Skin epidermis (tissue), 12 donors: ENCODE data around the gene ADGRA3.

ENCODE experiments used
- H3K27ac ChIP-seq, 21 experiments: fragments of 200-600 bp; sonication (generic) in 11 of 21; one replicate each; pipeline ENCODE4 v1.5.0; 2020; ENCODE audit warnings: mild to moderate bottlenecking in 3 of 21, inconsistent platforms in 2 of 21, moderate library complexity in 2 of 21
- H3K4me3 ChIP-seq, 7 experiments: fragments of 200-600 bp; sonication (generic) in 2 of 7; one replicate each; pipeline ENCODE4 v1.5.0; 2020; ENCODE audit warnings: inconsistent platforms in 2 of 7, mild to moderate bottlenecking in 2 of 7, moderate library complexity in 1 of 7

ADGRA3 gene

DNA sequence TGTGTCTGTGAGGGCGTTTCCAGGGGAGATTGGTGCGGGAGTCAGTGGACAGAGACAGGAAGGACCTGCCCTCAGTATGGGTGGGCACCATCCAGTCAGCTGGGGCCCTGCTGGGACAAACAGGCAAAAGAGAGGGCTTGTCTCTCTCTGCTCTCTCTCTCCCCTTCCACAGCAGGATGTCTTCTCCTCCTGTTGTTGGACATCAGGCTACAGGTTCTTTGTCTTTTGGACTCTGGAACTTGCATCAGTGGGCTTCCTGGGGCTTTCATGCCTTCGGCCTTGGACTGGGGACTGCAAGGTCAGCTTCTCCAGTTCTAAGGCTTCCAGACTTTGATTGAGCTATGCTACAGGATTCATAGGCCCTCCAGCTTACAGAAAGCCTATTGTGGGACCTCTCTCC is 59.6 kb downstream of the ADGRA3 start:
- Histone ChIP-seq H3K27ac (no peak overlapping the region), H3K4me3 (no peak overlapping the region)

DNA sequence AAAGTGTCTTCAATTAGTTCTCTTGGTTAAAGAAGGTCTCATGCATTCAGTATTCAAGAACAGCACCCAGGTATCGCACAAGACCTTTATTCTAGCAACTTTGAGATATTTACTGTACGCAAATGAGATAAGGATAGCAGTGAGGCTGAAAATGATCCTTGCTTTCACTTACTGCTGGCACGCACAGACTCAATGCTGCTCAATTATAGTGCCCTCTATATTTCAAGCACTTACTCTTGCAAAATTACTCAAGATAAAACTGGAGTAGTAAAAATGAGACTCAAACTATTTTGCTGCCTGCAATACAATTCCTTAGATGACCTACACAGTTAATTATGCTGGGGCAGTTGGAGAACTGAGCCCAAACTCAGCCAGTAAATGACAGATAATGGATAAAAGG is 60.9 kb downstream of the ADGRA3 start:
- H3K4me3 ChIP-seq = no peak overlapping the region
- no peak overlapping the region for H3K27ac ChIP-seq

DNA sequence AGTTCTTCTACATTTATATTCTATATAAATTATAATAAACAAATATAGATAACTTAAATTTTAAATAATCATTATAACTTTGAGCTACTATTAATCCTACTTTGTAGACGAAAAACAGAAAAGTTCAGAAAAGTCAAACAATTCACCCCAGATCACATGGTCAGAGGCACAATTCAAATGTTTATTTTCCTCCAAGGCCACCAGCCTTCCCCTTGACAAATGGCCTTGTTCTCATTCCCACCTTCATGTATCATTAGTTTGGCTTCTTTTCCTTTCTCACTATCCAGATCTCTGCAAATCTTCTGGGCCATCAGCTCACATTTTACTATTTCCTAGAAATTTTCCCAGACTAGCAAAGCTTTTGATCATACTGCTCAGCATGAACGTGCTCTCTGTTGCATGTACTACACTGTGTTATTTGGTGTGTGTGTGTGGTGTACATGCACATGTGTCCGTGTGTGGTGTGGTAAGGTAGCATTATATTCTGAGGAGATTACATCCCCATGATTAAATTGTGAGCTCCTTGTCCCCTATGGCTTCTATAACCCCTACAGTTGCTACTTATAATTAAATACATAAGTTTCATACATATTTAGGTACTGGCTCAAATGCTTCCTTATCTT is 61.5 kb downstream of the ADGRA3 start:
- H3K27ac ChIP-seq = no peak overlapping the region

DNA sequence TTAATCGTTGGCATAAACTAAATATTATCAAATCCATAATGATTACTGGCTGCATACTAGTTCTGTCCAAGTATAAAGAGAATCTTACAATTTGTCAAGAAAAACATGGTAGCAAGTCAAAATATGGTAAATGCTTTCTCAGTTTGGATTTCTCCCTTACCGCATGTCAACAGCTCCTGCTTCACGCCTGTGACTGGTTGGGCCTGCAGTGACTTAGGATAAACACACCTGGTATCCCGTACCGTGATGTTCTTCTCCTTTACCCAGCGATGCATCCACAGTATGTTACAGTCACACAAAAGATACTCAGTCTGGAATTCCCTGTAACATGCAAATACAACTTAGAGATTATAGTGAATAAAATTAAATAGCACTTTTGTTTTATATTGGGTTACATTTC is 71.1 kb downstream of the ADGRA3 start:
- no peak overlapping the region for H3K27ac ChIP-seq
- no peak overlapping the region for H3K4me3 ChIP-seq

More for the DNA sequence above, 61.5 kb downstream of the ADGRA3 start:
- H3K4me3 ChIP-seq = no peak overlapping the region

DNA sequence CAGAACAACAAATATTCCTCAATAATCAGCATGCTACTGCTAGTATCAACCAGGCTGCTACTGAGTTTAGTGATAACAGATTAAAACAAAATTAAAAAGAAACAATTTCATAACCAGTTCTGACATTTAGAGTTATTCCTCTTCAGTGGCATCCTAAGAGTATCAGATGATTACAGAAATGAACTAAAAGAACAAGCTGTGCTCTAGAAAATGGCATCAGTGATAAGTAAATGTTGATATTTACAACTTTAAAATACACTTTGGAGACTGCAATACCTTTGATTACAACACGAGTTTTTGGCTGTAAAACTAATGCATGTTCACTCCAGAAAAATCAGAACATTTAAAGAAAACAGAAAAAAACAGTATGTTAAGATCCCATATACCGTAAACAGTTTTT is 72.9 kb downstream of the ADGRA3 start:
- no peak overlapping the region for H3K27ac ChIP-seq
- no peak overlapping the region for H3K4me3 ChIP-seq

DNA sequence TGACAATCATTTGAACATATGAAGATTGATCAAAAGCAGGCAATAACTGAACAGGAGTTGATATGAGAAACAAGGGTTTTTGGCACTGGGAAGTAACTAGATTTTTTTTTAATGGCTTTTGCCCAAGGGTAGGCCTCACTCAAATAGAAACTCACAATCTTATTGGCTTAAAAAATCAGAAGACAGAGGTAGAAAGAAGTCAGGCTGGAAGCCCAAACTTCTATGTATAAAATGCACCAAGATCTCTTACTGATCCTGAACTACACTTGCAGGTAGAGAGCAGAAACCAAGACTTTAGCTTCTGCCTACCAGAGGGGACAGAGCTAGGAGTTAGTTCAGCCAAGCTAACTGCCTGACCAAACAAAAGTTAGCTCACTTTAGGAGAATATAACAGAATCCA is 74.9 kb downstream of the ADGRA3 start:
- H3K4me3 ChIP-seq = no peak overlapping the region

DNA sequence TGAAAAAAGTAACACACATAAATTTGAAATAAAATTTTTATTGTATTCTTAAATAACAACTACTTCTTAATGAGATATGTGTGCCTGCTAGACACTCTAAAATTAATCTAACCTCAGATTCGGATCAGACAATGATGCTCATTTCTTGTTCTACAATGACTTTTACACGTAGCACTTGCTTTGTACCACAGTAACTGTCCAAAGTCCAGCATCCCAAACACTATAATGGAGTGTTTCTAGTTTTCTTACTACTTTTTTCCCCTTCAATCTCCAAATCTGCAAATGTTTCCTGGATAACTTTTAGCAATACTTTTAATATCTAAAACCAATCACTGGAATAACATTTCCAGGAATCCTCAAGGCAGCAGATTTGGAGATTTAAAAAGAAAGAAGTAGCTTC is 75.9 kb downstream of the ADGRA3 start:
- H3K27ac ChIP-seq = no peak overlapping the region
- no peak overlapping the region for H3K4me3 ChIP-seq

More for the DNA sequence above, 74.9 kb downstream of the ADGRA3 start:
- H3K27ac ChIP-seq = no peak overlapping the region

DNA sequence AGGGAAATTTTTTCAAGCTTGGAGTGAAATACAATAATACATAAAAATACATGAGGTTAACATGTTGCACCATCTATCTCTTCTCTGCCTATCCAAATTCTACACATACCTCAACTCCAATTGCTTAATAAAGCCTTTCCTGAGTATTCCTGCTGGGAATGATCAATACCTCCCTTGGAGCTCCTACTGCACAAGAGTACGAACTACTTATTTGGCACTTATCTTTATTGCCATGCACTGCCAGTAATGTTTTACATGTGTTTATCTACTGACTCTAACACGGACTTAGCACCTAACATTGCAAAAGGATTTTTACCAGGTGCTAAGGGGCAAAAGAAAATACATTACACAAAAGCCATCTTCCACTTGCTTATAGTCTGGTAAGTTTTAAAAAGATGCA is 80.2 kb downstream of the ADGRA3 start:
- Histone ChIP-seq H3K27ac (no peak overlapping the region), H3K4me3 (no peak overlapping the region)

DNA sequence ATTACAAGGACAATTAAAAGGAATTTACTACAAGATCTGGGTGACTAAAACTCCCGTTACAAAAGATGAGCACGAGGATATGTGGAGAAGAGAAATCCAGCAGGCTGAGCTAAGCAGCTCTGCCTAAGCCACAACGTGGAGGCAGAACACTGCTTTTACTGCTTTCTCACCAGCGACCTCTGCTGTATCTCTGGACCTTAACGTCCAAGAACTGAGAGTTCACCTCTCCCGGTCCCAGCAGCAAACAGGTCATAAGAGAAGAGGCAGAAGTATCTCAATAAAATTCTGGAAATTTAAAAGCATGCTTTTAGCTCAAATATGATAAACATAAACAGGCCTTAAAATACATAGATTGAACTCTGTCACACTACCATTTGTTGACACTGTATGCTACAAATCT is 81.0 kb downstream of the ADGRA3 start:
- Histone ChIP-seq H3K27ac (no peak overlapping the region), H3K4me3 (no peak overlapping the region)

DNA sequence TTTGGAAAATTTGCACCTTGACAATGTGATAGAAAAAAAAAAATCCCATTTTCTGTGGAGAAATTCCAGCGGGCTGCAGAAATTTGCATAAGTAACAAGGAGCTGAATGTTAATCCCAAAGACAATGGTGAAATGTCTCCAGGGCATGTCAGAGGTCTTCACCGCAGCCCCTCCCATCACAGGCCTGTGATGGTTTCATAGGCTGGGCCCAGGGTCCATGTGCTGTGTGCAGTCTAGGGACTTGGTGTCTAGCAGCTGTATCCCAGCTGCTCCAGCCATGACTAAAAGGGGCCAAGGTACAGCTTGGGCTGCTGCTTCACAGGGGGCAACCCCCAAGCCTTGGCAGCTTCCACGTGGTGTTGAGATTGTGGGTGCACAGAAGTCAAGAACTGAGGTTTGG is 85.2 kb downstream of the ADGRA3 start:
- H3K27ac ChIP-seq = no peak overlapping the region

DNA sequence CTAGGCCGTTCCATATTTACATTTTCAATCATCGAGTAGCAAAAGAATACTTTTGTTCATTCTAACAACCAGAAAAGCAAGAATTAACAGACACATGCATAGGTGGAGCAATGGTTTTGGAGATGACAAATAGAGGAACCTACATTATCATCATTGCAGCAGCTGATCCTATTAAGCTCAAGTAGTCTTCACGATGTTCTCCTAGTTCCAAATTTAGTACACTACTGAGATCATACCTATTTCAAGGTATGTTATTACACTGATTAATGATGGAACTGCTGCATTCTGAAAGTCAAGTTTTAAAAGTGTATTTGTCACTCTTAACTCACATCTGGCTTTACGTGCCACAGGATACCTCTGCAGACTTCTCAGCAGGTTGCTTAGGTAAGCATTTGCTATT is 87.4 kb downstream of the ADGRA3 start:
- H3K4me3 ChIP-seq = no peak overlapping the region
- no peak overlapping the region for H3K27ac ChIP-seq

More for the DNA sequence above, 85.2 kb downstream of the ADGRA3 start:
- H3K4me3 ChIP-seq = no peak overlapping the region

DNA sequence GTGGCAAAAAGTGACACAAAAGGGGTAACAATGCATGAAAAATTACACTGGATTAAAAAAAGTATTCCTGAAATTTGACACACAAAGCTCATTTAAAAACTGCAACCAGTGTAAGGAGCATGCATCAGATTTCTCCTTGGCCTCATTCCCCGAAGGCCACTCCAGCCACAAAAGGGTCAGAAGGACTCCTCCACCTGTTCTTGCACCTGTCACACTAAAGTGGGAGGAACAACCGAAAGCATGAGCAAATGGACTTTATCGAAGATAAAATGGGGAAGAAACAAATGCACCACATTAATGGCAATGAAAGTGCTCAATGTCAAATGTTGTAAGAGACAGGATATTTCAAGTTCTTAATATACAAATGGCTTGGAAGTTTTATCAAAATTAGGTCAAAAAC is 88.2 kb downstream of the ADGRA3 start:
- Histone ChIP-seq H3K4me3 (no peak overlapping the region), H3K27ac (no peak overlapping the region)

DNA sequence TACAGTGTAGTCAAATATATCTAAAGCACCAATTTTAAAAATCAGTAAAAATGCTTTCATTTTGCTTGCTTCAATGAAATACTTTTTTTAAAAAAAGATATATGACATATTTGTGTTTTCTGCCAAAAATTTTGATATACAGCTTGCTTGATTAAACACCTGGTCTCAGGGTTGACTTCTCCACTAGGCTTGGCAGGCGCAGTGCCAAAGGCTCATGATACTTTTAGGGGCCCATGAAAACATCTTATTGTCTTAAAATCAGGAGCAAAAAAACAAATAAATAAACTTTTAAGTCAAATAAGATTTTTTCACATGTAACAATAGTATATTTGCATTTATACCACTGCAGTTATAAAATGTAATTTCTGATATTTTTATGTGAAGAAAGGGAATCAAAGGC is 95.6 kb downstream of the ADGRA3 start:
- no peak overlapping the region for H3K27ac ChIP-seq
- H3K4me3 ChIP-seq = no peak overlapping the region

DNA sequence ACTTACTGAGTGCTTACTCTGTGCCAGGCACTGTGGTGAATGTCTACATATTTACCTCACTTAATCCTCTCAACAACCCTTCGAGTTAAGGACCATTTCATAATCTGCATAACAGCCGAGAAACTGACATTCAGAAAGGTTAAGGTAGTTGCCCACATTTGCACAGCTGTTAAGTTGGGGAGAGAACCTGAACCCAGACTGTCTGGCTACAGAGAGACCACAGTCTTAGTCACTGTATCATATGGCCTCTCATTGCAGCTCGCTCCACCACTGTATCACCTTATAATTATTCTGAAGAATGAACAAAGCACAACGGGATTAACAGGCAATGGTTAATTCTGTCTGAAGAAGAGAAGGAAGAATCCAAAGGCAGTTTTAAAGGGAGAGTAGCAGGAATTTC is 98.5 kb downstream of the ADGRA3 start:
- H3K27ac ChIP-seq = no peak overlapping the region
- H3K4me3 ChIP-seq = no peak overlapping the region

DNA sequence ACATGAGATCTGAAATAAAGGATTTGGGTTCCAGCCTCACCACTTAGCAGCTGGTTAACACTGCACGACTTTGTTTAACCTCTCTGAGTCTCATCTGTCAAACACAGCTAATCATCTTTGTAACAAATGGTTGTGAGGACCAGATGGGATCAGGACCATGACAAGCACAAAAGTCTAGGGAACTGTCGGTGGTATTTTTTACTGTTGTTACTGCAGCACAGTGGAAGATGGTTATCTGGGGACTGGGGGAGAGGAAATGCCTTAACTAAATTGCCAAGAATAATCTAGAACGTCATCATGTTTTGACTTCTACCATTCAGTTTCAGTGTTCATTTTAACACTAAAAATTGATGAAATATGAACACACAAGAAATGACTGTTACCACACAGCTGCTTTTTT is 99.5 kb downstream of the ADGRA3 start:
- Histone ChIP-seq H3K27ac (no peak overlapping the region), H3K4me3 (no peak overlapping the region)

DNA sequence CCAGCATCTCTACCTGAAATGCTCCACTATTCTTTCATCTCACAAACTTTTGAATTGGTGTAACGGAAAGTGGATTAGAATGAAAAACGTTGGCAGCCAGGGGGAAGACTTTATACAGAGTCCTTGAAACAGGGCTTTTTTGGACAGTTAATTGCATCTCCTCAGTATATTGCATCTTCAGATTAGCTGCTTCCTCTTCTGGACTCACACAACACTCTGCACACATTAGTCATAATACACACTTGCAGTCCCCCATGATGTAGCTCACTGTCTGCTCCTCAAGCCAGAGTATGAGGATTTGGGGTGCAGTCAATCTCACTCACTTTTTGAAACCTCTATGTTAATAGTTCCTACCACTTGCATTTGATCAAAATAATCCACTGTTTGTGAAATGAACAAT is 101.0 kb downstream of the ADGRA3 start:
- H3K27ac ChIP-seq = no peak overlapping the region
- no peak overlapping the region for H3K4me3 ChIP-seq

DNA sequence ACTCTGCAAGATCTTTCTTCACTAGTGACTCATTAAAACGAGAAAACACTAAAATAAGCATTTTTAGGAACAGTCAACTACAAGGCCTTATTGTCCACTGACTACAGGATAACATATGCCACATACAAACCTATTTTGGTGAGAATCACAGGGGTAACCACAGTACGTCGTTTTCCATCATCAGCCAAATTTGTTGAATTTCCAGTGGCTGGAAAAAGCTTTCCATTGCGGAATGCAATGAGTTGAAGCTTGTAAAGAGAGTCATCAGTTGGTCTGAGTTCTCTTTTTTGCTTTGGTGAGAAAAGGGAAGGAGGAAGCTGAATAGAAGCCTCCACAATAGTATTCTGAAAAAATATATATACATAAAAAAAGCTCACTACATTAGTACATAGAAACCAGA is 102.4 kb downstream of the ADGRA3 start:
- H3K4me3 ChIP-seq = no peak overlapping the region
- H3K27ac ChIP-seq = no peak overlapping the region

DNA sequence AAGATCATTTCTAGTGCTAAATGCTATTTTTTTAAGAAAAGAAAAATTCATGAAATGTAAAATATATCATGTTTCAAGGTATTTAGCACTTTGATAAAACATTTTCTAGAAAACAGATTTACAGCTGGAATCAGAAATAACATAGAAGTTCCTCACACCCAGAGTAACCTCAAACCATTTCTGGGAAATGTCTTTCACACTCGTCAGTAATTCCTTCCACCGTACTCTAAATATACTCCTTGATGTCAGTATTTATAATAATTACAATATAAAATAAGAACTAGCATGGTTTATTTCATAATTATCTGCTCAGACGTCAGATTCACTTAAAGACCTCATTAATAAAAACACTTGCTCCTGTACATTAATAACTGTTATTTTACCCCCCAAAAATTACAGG is 103.9 kb downstream of the ADGRA3 start:
- no peak overlapping the region for H3K27ac ChIP-seq
- no peak overlapping the region for H3K4me3 ChIP-seq

DNA sequence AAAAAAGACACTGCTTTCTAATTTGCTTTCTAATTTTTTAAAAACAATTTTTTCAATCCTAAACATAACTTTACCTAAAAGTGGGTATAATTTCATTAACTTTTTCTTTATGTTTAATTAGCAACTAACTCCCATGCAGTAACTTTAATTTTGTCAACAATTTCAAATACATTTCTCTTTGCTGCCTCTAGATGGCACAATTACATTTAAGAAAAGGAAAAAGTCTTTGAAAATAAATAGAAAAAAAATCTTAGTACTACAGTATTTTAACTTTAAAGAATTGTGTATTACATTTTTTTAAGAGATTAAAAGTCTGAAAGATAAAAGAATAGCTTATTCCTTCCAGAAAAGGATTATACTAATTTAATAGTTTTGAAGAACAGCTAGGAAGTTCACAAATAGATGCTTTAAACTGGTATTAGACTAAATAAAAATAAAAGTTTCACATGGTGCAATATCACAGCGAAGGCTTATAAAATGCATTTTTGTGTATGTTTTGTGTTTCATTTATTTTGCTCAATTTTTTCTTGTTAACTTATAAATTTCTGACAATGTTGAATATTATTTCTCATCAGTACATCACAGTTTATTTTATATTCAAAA is 105.1 kb downstream of the ADGRA3 start:
- H3K27ac ChIP-seq = no peak overlapping the region
- no peak overlapping the region for H3K4me3 ChIP-seq

DNA sequence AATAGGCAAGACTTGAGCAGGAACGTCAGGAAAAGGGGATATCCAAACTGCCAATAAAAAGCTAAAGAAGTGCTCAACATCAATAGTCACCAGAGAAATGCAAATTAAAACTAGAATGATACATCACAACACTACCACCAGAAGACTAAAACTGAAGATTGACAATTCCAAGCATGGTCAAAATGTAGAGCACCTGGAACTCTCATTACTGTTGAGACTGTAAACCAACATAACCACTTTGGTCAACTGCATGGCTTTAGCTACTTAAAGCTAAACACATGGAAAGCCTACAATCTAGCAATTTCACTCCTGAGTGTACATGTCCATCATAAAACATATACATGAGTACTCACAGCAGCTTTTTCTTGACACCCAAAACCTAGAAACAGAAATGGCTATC is 107.4 kb downstream of the ADGRA3 start:
- H3K27ac ChIP-seq = no peak overlapping the region

DNA sequence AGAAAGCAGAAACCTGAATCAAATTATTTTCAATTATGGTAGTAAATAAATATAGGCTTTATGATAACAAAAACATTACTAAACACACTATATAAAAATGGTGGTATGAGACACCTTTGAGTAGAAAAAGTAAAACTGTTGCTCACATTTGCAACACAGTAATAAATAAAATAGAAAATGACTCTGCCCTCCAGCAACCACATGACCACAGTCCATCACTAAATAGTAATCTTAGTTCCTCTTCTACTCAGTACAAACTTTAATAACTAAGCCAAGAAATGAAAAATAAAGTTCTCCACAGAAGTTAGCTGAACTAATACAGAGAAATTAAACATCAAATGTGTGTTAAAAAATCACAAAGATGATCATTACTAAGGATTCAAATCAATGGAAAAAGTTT is 108.5 kb downstream of the ADGRA3 start:
- H3K4me3 ChIP-seq = no peak overlapping the region
- no peak overlapping the region for H3K27ac ChIP-seq

More for the DNA sequence above, 107.4 kb downstream of the ADGRA3 start:
- no peak overlapping the region for H3K4me3 ChIP-seq

DNA sequence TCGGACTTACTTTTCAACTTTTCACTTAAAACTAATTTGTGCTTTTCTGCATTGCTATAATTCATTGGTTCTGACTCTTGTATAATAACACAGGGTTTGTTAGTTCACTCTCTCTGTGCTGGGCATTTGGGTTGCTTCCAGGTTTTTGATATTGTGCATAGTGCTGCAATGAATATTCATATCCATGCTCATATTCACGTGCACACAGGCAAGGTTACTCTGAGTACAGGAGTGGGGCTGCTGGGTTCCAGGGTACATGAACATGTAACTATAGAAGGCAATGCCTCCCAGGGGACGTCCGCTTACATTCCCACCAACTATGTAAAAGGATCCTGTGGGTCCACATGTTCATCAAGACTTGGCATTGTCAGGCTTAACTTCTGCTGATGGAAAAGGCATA is 117.2 kb downstream of the ADGRA3 start:
- H3K4me3 ChIP-seq = no peak overlapping the region
- no peak overlapping the region for H3K27ac ChIP-seq
